KBM-7 (cell line): ENCODE data around the gene NME7.
"Not testable (repeated sequence)": the region's sequence is repeated elsewhere in the genome, so short reads cannot be mapped to it uniquely, and the experiment has no call there.

Experiments
- DNase-seq: peaks from one replicate; pipeline ENCODE4 v3.0.0-alpha.2; 2015
- in situ Hi-C: fragments of 300-500 bp; cut with MboI; formaldehyde crosslinking; loops from 2 replicates; pipeline ENCODE4 v1.14.3; 2020; ENCODE audit warnings: low sequenced_read_pairs, low pct_unique_long_range_greater_than_20kb, mixed read lengths

NME7 gene

GRCh38 chr1:169367686-169368405, at the start of gene NME7, which contains the start of gene BLZF1:
NME7 (minus strand) TSS chr1:169367797; CDS start chr1:169367710, 87 bp downstream.
BLZF1 (plus strand) TSS chr1:169368195; CDS start chr1:169369523, 1,328 bp downstream.
- peak; percentile 99 for DNase-seq
- in situ Hi-C loops: loop anchor here (25.0 kb wide), 1 partner anchor 756 kb away; no protein-coding TSS in a partner anchor

GRCh38 chr1:169414952-169415351, 47.4 kb upstream of the NME7 start:
- DNase-seq: no peak
- in situ Hi-C loops: no loop called here

GRCh38 chr1:169408340-169408739, 40.7 kb upstream of the NME7 start:
- in situ Hi-C loops, DNase-seq: not testable (repeated sequence)

GRCh38 chr1:169402578-169402977, 35.0 kb upstream of the NME7 start:
- in situ Hi-C loops, DNase-seq: not testable (repeated sequence)

GRCh38 chr1:169395955-169396354, 28.4 kb upstream of the NME7 start:
- in situ Hi-C loops: no loop called here
- no peak for DNase-seq

- peak; percentile 8 for DNase-seq
- in situ Hi-C loops: no loop called here
These were observed 24.8 kb upstream of the NME7 start for GRCh38 chr1:169392406-169392805.

- in situ Hi-C loops: no loop called here
- DNase-seq: no peak
These were observed 22.7 kb upstream of the NME7 start for GRCh38 chr1:169390303-169390702.

- in situ Hi-C loops: no loop called here
- DNase-seq: no peak
These were observed 19.8 kb upstream of the NME7 start for GRCh38 chr1:169387399-169387798.

GRCh38 chr1:169383449-169383848, 15.9 kb upstream of the NME7 start:
- no peak for DNase-seq
- in situ Hi-C loops: no loop called here

- in situ Hi-C loops: no loop called here
- no peak for DNase-seq
These were observed 13.6 kb upstream of the NME7 start for GRCh38 chr1:169381162-169381561.

- peak; percentile 57 for DNase-seq
- in situ Hi-C loops: loop anchor here (25.0 kb wide), 1 partner anchor 759 kb away; no protein-coding TSS in a partner anchor
These were observed 3.8 kb upstream of the NME7 start for GRCh38 chr1:169371404-169371803.

GRCh38 chr1:169368406-169368769, 791 bp upstream of the NME7 start:
- DNase-seq: no peak
- in situ Hi-C loops: loop anchor here (25.0 kb wide), 1 partner anchor 756 kb away; no protein-coding TSS in a partner anchor

GRCh38 chr1:169367096-169367685, 406 bp downstream of the NME7 start:
- no peak for DNase-seq
- in situ Hi-C loops: loop anchor here (25.0 kb wide), 1 partner anchor 755 kb away; no protein-coding TSS in a partner anchor

- in situ Hi-C loops: loop anchor here (25.0 kb wide), 1 partner anchor 753 kb away; no protein-coding TSS in a partner anchor
- no peak for DNase-seq
These were observed 2.6 kb downstream of the NME7 start for GRCh38 chr1:169364948-169365347.

GRCh38 chr1:169363046-169363730, 4.4 kb downstream of the NME7 start:
- no peak for DNase-seq
- in situ Hi-C loops: loop anchor here (25.0 kb wide), 1 partner anchor 751 kb away; no protein-coding TSS in a partner anchor

- DNase-seq: no peak
- in situ Hi-C loops: loop anchor here (25.0 kb wide), 1 partner anchor 749 kb away; no protein-coding TSS in a partner anchor
These were observed 6.3 kb downstream of the NME7 start for GRCh38 chr1:169361281-169361680.

- DNase-seq: no peak
- in situ Hi-C loops: loop anchor here (25.0 kb wide), 1 partner anchor 748 kb away; no protein-coding TSS in a partner anchor
These were observed 7.2 kb downstream of the NME7 start for GRCh38 chr1:169360415-169360814.

- in situ Hi-C loops: no loop called here
- DNase-seq: peak; percentile 72
These were observed 19.1 kb downstream of the NME7 start for GRCh38 chr1:169348383-169349036.

GRCh38 chr1:169347688-169348382, 19.8 kb downstream of the NME7 start:
- no peak for DNase-seq
- in situ Hi-C loops: no loop called here
